Karpas-422 (cell line): ENCODE data around the gene EIF4G1. TPM values are rescaled to one million over a fixed set of nuclear protein-coding genes. Genes with fewer than 3 reads are reported as not detected.
"Not testable (repeated sequence)": the region's sequence is repeated elsewhere in the genome, so short reads cannot be mapped to it uniquely, and the experiment has no call there.

ENCODE experiments used
- DNase-seq: peaks from one replicate; pipeline ENCODE4 v3.0.0-alpha.2; 2015
- H2AFZ ChIP-seq: fragments of 200-600 bp; sonication (generic); 2 replicates; pipeline ENCODE4 v1.6.1; 2014; ENCODE audit warnings: antibody characterized with exemption, low read length, mixed read lengths
- H3K27ac ChIP-seq: fragments of 200-600 bp; sonication (generic); 2 replicates; pipeline ENCODE4 v1.5.1; 2014; ENCODE audit warnings: mild to moderate bottlenecking, low read length, moderate library complexity
- H3K27me3 ChIP-seq: fragments of 200-600 bp; sonication (generic); 2 replicates; pipeline ENCODE4 v1.6.1; 2014; ENCODE audit warnings: low read length, mixed read lengths
- H3K36me3 ChIP-seq: fragments of 200-600 bp; sonication (generic); 2 replicates; pipeline ENCODE4 v1.6.1; 2014; ENCODE audit warnings: low read length, mixed read lengths; ENCODE audit not compliant: insufficient read depth
- H3K4me1 ChIP-seq: fragments of 200-600 bp; sonication (generic); 2 replicates; pipeline ENCODE4 v1.6.1; 2014; ENCODE audit warnings: mild to moderate bottlenecking, low read length, mixed read lengths
- H3K4me2 ChIP-seq: fragments of 200-600 bp; sonication (generic); 2 replicates; pipeline ENCODE4 v1.6.1; 2014; ENCODE audit warnings: low read length, low read depth, mild to moderate bottlenecking; ENCODE audit not compliant: poor library complexity, severe bottlenecking
- H3K4me3 ChIP-seq: fragments of 200-600 bp; sonication (generic); 2 replicates; pipeline ENCODE4 v1.5.1; 2014; ENCODE audit warnings: mild to moderate bottlenecking, antibody characterized with exemption, low read length, mixed read lengths
- H3K79me2 ChIP-seq: fragments of 200-600 bp; sonication (generic); 2 replicates; pipeline ENCODE4 v1.6.1; 2014; ENCODE audit warnings: mild to moderate bottlenecking, low read length, mixed read lengths
- H3K9ac ChIP-seq: fragments of 200-600 bp; sonication (generic); 2 replicates; pipeline ENCODE4 v1.6.0; 2014; ENCODE audit warnings: low read length
- H3K9me2 ChIP-seq: fragments of 200-600 bp; sonication (generic), shearing (Covaris generic); replicated peaks from 2 replicates; pipeline ENCODE4 v1.6.0; 2014; ENCODE audit warnings: mild to moderate bottlenecking, low read length, moderate library complexity; ENCODE audit not compliant: insufficient read depth
- H3K9me3 ChIP-seq: fragments of 300-700, 200-600 bp; sonication (generic); 2 replicates; pipeline ENCODE4 v1.6.1; 2014; ENCODE audit warnings: low read length, mixed read lengths
- H4K20me1 ChIP-seq: fragments of 200-600 bp; sonication (generic); 2 replicates; pipeline ENCODE4 v1.6.1; 2014; ENCODE audit warnings: mild to moderate bottlenecking, antibody characterized with exemption, low read length, low read depth; ENCODE audit not compliant: insufficient read depth
- total RNA-seq: library from RNA; depleted of rRNA; stranded (reverse); fragments of >200 nt; shearing (Covaris generic); gene quantifications from 2 replicates; pipeline ENCODE4 v1.2.3, GENCODE V29; 2014; ENCODE audit warnings: low replicate concordance; rRNA removed

The EIF4G1 gene, protein sequence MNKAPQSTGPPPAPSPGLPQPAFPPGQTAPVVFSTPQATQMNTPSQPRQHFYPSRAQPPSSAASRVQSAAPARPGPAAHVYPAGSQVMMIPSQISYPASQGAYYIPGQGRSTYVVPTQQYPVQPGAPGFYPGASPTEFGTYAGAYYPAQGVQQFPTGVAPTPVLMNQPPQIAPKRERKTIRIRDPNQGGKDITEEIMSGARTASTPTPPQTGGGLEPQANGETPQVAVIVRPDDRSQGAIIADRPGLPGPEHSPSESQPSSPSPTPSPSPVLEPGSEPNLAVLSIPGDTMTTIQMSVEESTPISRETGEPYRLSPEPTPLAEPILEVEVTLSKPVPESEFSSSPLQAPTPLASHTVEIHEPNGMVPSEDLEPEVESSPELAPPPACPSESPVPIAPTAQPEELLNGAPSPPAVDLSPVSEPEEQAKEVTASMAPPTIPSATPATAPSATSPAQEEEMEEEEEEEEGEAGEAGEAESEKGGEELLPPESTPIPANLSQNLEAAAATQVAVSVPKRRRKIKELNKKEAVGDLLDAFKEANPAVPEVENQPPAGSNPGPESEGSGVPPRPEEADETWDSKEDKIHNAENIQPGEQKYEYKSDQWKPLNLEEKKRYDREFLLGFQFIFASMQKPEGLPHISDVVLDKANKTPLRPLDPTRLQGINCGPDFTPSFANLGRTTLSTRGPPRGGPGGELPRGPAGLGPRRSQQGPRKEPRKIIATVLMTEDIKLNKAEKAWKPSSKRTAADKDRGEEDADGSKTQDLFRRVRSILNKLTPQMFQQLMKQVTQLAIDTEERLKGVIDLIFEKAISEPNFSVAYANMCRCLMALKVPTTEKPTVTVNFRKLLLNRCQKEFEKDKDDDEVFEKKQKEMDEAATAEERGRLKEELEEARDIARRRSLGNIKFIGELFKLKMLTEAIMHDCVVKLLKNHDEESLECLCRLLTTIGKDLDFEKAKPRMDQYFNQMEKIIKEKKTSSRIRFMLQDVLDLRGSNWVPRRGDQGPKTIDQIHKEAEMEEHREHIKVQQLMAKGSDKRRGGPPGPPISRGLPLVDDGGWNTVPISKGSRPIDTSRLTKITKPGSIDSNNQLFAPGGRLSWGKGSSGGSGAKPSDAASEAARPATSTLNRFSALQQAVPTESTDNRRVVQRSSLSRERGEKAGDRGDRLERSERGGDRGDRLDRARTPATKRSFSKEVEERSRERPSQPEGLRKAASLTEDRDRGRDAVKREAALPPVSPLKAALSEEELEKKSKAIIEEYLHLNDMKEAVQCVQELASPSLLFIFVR (N-terminal part only)
- 177 and 369 TPM in 2 replicates for total RNA-seq

DNA sequence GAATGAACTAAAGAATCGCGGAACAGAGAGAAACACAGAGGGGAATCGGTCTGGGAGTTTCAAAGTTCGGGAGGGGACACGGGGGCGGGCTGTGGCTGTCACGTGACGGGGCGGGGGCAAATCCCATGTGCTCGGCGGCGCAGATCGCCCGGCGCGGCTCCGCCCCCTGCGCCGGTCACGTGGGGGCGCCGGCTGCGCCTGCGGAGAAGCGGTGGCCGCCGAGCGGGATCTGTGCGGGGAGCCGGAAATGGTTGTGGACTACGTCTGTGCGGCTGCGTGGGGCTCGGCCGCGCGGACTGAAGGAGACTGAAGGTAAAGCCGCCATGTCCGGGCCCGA lies at the start of gene EIF4G1:
TSS of gene EIF4G1 (plus strand) at position 244 of the 337 bp plus-strand sequence. CDS start 1,191 bp downstream, outside the sequence.
- H3K27me3 ChIP-seq = no peaks in the 10 kb centered on the region
- H3K27ac ChIP-seq = peak within 1 kb of the TSS; percentile 86
- peak within 1 kb of the TSS; percentile 73; the same call in 1 of the 2 replicates for H2AFZ ChIP-seq
- H3K4me1 ChIP-seq = peaks cover 32% of the 10 kb centered on the region
- H3K79me2 ChIP-seq = peaks cover 47% of the 10 kb centered on the region
- peaks cover 39% of the 10 kb centered on the region for H3K36me3 ChIP-seq
- H3K4me2 ChIP-seq = peak within 1 kb of the TSS; percentile 95
- DNase-seq = peak; percentile 98
- peaks cover 44% of the 10 kb centered on the region for H4K20me1 ChIP-seq
- H3K9me2 ChIP-seq = no peaks in the 10 kb centered on the region
- H3K9me3 ChIP-seq = no peaks in the 10 kb centered on the region
- H3K4me3 ChIP-seq = peak within 1 kb of the TSS; percentile 98
- H3K9ac ChIP-seq = peak within 1 kb of the TSS; percentile 99

DNA sequence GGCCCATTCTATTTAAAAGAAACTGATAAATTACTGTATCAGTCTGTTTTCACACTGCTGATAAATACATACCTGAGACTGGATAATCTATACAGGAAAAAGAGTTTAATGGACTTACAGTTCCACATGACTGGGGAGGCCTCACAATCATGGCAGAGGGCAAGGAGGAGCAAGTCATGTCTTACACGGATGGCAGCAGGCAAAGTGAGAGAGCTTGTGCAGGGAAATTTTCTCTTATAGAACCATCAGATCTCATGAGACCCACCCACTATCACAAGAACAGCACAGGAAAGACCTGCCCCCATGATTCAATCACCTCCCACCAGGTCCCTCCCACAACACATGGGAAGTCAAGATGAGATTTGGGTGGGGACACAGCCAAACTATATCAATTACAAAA lies 47.2 kb upstream of the EIF4G1 start:
- H3K36me3 ChIP-seq, H4K20me1 ChIP-seq, H3K9me2 ChIP-seq, H2AFZ ChIP-seq, H3K27ac ChIP-seq, H3K9ac ChIP-seq, H3K27me3 ChIP-seq, DNase-seq, H3K79me2 ChIP-seq, H3K4me3 ChIP-seq, H3K4me1 ChIP-seq, H3K9me3 ChIP-seq, H3K4me2 ChIP-seq: not testable (repeated sequence)

- no peaks in the 10 kb centered on the region for H3K9me2 ChIP-seq
- H3K9me3 ChIP-seq = no peaks in the 10 kb centered on the region
- no peaks in the 10 kb centered on the region for H3K4me1 ChIP-seq
- no peak overlapping the region for H3K9ac ChIP-seq
- H3K36me3 ChIP-seq = no peaks in the 10 kb centered on the region
- no peaks in the 10 kb centered on the region for H3K79me2 ChIP-seq
- no peak overlapping the region for H3K27ac ChIP-seq
- no peaks in the 10 kb centered on the region for H4K20me1 ChIP-seq
- H3K4me2 ChIP-seq = no peak overlapping the region
- no peak overlapping the region for H3K4me3 ChIP-seq
- no peak overlapping the region for H2AFZ ChIP-seq
- no peak for DNase-seq
- no peaks in the 10 kb centered on the region for H3K27me3 ChIP-seq
Observed at GRCh38 chr3:184272269-184272668, 42.1 kb upstream of the EIF4G1 start.

GRCh38 chr3:184275381-184275701 lies 39.1 kb upstream of the EIF4G1 start:
- DNase-seq = no peak
- no peak overlapping the region for H2AFZ ChIP-seq
- H3K9me2 ChIP-seq = no peaks in the 10 kb centered on the region
- no peak overlapping the region for H3K4me3 ChIP-seq
- no peak overlapping the region for H3K4me2 ChIP-seq
- no peak overlapping the region for H3K27ac ChIP-seq
- no peaks in the 10 kb centered on the region for H3K4me1 ChIP-seq
- H3K9ac ChIP-seq = no peak overlapping the region
- H4K20me1 ChIP-seq = no peaks in the 10 kb centered on the region
- no peaks in the 10 kb centered on the region for H3K27me3 ChIP-seq
- H3K79me2 ChIP-seq = no peaks in the 10 kb centered on the region
- H3K36me3 ChIP-seq = no peaks in the 10 kb centered on the region
- H3K9me3 ChIP-seq = no peaks in the 10 kb centered on the region

GRCh38 chr3:184275961-184276910 lies 38.2 kb upstream of the EIF4G1 start, which contains the start of gene ECE2:
ECE2 (plus strand) TSS chr3:184276022; CDS start chr3:184276154, 132 bp downstream.
- Histone ChIP-seq H3K36me3 (no peaks in the 10 kb centered on the region), H3K9me3 (no peaks in the 10 kb centered on the region), H3K27ac (no peak within 1 kb of the TSS), H3K79me2 (no peaks in the 10 kb centered on the region), H4K20me1 (no peaks in the 10 kb centered on the region), H3K4me3 (no peak within 1 kb of the TSS), H3K9me2 (no peaks in the 10 kb centered on the region), H3K4me1 (no peaks in the 10 kb centered on the region), H3K9ac (no peak within 1 kb of the TSS), H3K27me3 (no peaks in the 10 kb centered on the region), H3K4me2 (no peak within 1 kb of the TSS), H2AFZ (no peak within 1 kb of the TSS)
- no peak for DNase-seq

DNA sequence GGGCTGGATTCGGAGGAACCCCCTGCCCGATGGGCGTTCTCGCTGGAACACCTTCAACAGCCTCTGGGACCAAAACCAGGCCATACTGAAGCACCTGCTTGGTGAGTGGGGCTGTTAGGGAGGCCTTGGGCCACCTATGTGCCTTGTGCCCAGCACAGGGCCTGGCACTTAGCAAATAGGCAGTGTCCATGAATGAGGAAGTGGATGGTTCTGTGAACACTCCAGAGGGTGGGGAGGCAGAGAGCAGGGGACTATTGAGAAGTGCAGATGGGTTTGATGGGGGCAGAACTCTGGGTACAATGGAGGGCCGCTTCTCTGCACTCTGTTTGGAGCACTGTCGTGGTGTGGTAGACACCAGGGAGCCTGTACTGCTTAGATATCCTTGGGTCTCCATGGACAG lies 37.0 kb upstream of the EIF4G1 start:
- H3K9ac ChIP-seq = no peak overlapping the region

DNA sequence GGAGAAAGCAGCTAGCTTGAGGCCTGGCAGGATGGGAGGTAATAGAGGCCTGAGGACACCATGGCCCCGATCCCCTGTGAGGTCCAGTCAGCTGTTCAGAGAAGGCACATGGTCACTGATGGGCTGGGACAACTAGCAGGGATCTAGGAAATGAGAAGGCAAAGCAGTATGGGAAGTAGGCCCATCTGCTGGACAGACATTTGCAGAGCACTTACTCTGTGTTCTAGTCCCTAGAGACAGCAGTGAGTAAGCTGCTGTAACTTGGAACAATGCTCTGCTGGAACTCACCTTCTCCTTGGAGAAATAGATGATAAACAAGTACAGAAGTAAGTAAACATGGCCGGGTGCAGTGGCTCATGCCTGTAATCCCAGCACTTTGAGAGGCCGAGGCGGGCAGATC lies 31.5 kb upstream of the EIF4G1 start:
- Histone ChIP-seq H3K4me2 (no peak overlapping the region), H3K9me2 (no peaks in the 10 kb centered on the region), H3K4me1 (peaks cover 3% of the 10 kb centered on the region), H3K4me3 (no peak overlapping the region), H3K9me3 (no peaks in the 10 kb centered on the region), H3K27me3 (no peaks in the 10 kb centered on the region), H3K79me2 (no peaks in the 10 kb centered on the region), H3K36me3 (no peaks in the 10 kb centered on the region), H3K9ac (no peak overlapping the region), H2AFZ (no peak overlapping the region), H3K27ac (no peak overlapping the region), H4K20me1 (no peaks in the 10 kb centered on the region)
- no peak for DNase-seq

More for the DNA sequence above, 37.0 kb upstream of the EIF4G1 start:
- no peak overlapping the region for H3K27ac ChIP-seq
- H3K27me3 ChIP-seq = no peaks in the 10 kb centered on the region
- H3K36me3 ChIP-seq = no peaks in the 10 kb centered on the region
- no peaks in the 10 kb centered on the region for H3K79me2 ChIP-seq
- H3K9me3 ChIP-seq = no peaks in the 10 kb centered on the region
- H4K20me1 ChIP-seq = no peaks in the 10 kb centered on the region
- H3K4me3 ChIP-seq = no peak overlapping the region
- no peaks in the 10 kb centered on the region for H3K4me1 ChIP-seq
- no peak for DNase-seq
- H2AFZ ChIP-seq = no peak overlapping the region
- no peaks in the 10 kb centered on the region for H3K9me2 ChIP-seq
- H3K4me2 ChIP-seq = no peak overlapping the region
